DOHH2 (cell line): ENCODE data around the gene KCNK1.

Experiments used
- H3F3A ChIP-seq: fragments of 200-600 bp; sonication (generic), shearing (Covaris generic); 2 replicates; pipeline ENCODE4 v1.6.0; 2016; ENCODE audit warnings: antibody characterized with exemption, mild to moderate bottlenecking; ENCODE audit not compliant: control insufficient read depth, insufficient read depth
- H3K27ac ChIP-seq: fragments of 200-600 bp; sonication (generic); 2 replicates; pipeline ENCODE4 v1.5.1; 2014; ENCODE audit warnings: low read depth, mild to moderate bottlenecking, low read length, moderate library complexity
- H3K27me3 ChIP-seq: fragments of 200-600 bp; sonication (generic); 2 replicates; pipeline ENCODE4 v1.6.1; 2014; ENCODE audit warnings: mild to moderate bottlenecking, low read length, mixed read lengths; ENCODE audit not compliant: control insufficient read depth
- H3K36me3 ChIP-seq: fragments of 200-600 bp; sonication (generic); 2 replicates; pipeline ENCODE4 v1.6.1; 2014; ENCODE audit warnings: mild to moderate bottlenecking, low read length, moderate library complexity, mixed read lengths; ENCODE audit not compliant: control insufficient read depth
- H3K4me1 ChIP-seq: fragments of 200-600 bp; sonication (generic); 2 replicates; pipeline ENCODE4 v1.6.1; 2014; ENCODE audit warnings: mild to moderate bottlenecking, low read length, mixed read lengths; ENCODE audit not compliant: control insufficient read depth
- H3K4me2 ChIP-seq: fragments of 200-600 bp; sonication (generic); 2 replicates; pipeline ENCODE4 v1.6.0; 2014; ENCODE audit warnings: mild to moderate bottlenecking, low read length, moderate library complexity
- H3K4me3 ChIP-seq: fragments of 200-600 bp; sonication (generic); 2 replicates; pipeline ENCODE4 v1.5.1; 2014; ENCODE audit warnings: mild to moderate bottlenecking, low read length, mixed read lengths
- H3K79me2 ChIP-seq: fragments of 200-600 bp; sonication (generic); 2 replicates; pipeline ENCODE4 v1.6.1; 2014; ENCODE audit warnings: mild to moderate bottlenecking, low read length, mixed read lengths; ENCODE audit not compliant: control insufficient read depth
- H3K9me2 ChIP-seq: fragments of 200-600 bp; sonication (generic); replicated peaks from 2 replicates; pipeline ENCODE4 v1.6.1; 2014; ENCODE audit warnings: mild to moderate bottlenecking, low read length, mixed read lengths; ENCODE audit not compliant: control insufficient read depth
- H3K9me3 ChIP-seq: fragments of 200-600 bp; sonication (generic); 2 replicates; pipeline ENCODE4 v1.6.1; 2014; ENCODE audit warnings: antibody characterized with exemption, low read length, mixed read lengths; ENCODE audit not compliant: control insufficient read depth, insufficient read depth
- H4K20me1 ChIP-seq: fragments of 200-600 bp; sonication (generic); 2 replicates; pipeline ENCODE4 v1.6.0; 2014; ENCODE audit warnings: low read depth, mild to moderate bottlenecking, antibody characterized with exemption, low read length, moderate library complexity; ENCODE audit not compliant: control insufficient read depth, insufficient read depth
- EZH2phosphoT487 ChIP-seq: fragments of 200-600 bp; sonication (generic); IDR thresholded peaks from 2 replicates; pipeline ENCODE4 v1.6.1; 2017; ENCODE audit warnings: borderline replicate concordance, mild to moderate bottlenecking, antibody characterized with exemption, low read length, moderate library complexity, mixed read lengths
- TF ChIP-seq, protein P1 (sequence below): fragments of 200-600 bp; sonication (generic); IDR thresholded peaks from one replicate; pipeline ENCODE4 v1.5.1; 2014; ENCODE audit warnings: antibody characterized with exemption, mild to moderate bottlenecking, low read depth, low read length; ENCODE audit not compliant: poor library complexity, severe bottlenecking

The KCNK1 gene

GRCh38 chr1:233652526-233652925 lies 38.6 kb downstream of the KCNK1 start:
- Histone ChIP-seq H3K36me3 (no peaks in the 10 kb centered on the region), H3K79me2 (no peaks in the 10 kb centered on the region), H3K27ac (no peak overlapping the region), H3F3A (no peaks in the 10 kb centered on the region), H3K9me2 (no peaks in the 10 kb centered on the region), H3K4me2 (no peak overlapping the region), H4K20me1 (no peaks in the 10 kb centered on the region), H3K27me3 (no peaks in the 10 kb centered on the region), H3K4me1 (no peaks in the 10 kb centered on the region), H3K4me3 (no peak overlapping the region), H3K9me3 (no peaks in the 10 kb centered on the region)
- TF ChIP-seq, protein P1, sequence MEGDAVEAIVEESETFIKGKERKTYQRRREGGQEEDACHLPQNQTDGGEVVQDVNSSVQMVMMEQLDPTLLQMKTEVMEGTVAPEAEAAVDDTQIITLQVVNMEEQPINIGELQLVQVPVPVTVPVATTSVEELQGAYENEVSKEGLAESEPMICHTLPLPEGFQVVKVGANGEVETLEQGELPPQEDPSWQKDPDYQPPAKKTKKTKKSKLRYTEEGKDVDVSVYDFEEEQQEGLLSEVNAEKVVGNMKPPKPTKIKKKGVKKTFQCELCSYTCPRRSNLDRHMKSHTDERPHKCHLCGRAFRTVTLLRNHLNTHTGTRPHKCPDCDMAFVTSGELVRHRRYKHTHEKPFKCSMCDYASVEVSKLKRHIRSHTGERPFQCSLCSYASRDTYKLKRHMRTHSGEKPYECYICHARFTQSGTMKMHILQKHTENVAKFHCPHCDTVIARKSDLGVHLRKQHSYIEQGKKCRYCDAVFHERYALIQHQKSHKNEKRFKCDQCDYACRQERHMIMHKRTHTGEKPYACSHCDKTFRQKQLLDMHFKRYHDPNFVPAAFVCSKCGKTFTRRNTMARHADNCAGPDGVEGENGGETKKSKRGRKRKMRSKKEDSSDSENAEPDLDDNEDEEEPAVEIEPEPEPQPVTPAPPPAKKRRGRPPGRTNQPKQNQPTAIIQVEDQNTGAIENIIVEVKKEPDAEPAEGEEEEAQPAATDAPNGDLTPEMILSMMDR = no peak
- TF ChIP-seq EZH2phosphoT487 = no peak

- no peaks in the 10 kb centered on the region for H3K4me1 ChIP-seq
- no peak overlapping the region for H3K27ac ChIP-seq
These were observed 40.9 kb downstream of the KCNK1 start for GRCh38 chr1:233654658-233655280.

DNA sequence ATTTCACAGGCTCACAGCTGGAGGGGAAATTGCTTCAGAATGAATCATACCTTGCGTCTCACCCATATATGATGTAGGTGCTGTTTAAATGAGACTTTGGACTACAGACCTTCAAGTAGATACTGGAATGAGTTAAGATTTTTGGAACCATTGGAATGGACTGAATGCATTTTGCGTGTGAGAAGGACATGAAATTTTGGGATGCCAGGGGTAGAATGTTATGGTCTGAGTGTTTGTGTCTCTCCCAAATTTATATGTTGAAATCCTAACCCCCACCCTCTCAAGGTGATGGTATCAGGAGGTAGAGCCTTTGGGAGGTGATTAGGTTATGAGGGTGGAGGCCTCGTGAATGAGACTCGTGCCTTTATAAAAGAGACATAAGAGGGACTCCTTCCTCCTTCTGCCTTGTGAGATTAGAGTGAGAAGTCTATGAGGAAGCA lies 41.4 kb downstream of the KCNK1 start:
- H3K9me3 ChIP-seq = no peaks in the 10 kb centered on the region
- TF ChIP-seq EZH2phosphoT487 = no peak
- TF ChIP-seq, protein P1 = no peak
- no peaks in the 10 kb centered on the region for H3K79me2 ChIP-seq
- H3K27ac ChIP-seq = no peak overlapping the region
- H3F3A ChIP-seq = no peaks in the 10 kb centered on the region
- no peaks in the 10 kb centered on the region for H3K36me3 ChIP-seq
- no peaks in the 10 kb centered on the region for H4K20me1 ChIP-seq
- H3K4me2 ChIP-seq = no peak overlapping the region
- H3K27me3 ChIP-seq = no peaks in the 10 kb centered on the region
- no peaks in the 10 kb centered on the region for H3K9me2 ChIP-seq
- no peaks in the 10 kb centered on the region for H3K4me1 ChIP-seq
- no peak overlapping the region for H3K4me3 ChIP-seq

More at GRCh38 chr1:233654658-233655280, 40.9 kb downstream of the KCNK1 start:
- Histone ChIP-seq H3F3A (no peaks in the 10 kb centered on the region), H3K36me3 (no peaks in the 10 kb centered on the region), H4K20me1 (no peaks in the 10 kb centered on the region), H3K9me2 (no peaks in the 10 kb centered on the region), H3K27me3 (no peaks in the 10 kb centered on the region), H3K4me3 (no peak overlapping the region), H3K79me2 (no peaks in the 10 kb centered on the region), H3K4me2 (no peak overlapping the region), H3K9me3 (no peaks in the 10 kb centered on the region)
- TF ChIP-seq, protein P1 = no peak
- no peak for TF ChIP-seq EZH2phosphoT487
